GM12878 (cell line): Measurements from ENCODE around the gene GNAQ. TPM values are rescaled to one million over a fixed set of nuclear protein-coding genes. Genes with fewer than 3 reads are reported as not detected.

ENCODE experiments used
- ATAC-seq: fragments of 200-7000 bp; cut with Tn5 transposase; 3 replicates; pipeline ENCODE4 v1.9.1; 2020; ENCODE audit warnings: mild to moderate bottlenecking, moderate library complexity
- BruUV-seq: library from RNA; stranded (reverse); fragments of 400-500 nt; replicated peaks from 2 replicates; lab custom pipeline; 2021; lab: Mats Ljungman, UMichigan
- CTCF ChIA-PET: fragments of 300-600 bp; sonication (Branson Sonifier 250); formaldehyde crosslinking; extraction: SDS; loops from one replicate; lab custom pipeline; 2021; ENCODE audit warnings: inconsistent platforms; lab: Yijun Ruan, JAX
- POLR2A ChIA-PET: fragments of 350-600 bp; formaldehyde crosslinking; extraction: SDS; loops from one replicate; lab custom pipeline; 2021; ENCODE audit warnings: inconsistent platforms; lab: Charles Lee
- RAD21 ChIA-PET: fragments of 300-600 bp; sonication (Branson Sonifier 250); formaldehyde crosslinking; loops from one replicate; lab custom pipeline; 2023; ENCODE audit warnings: antibody characterized with exemption; ENCODE audit not compliant: unreplicated experiment; lab: Charles Lee
- SMC1A ChIA-PET: fragments of 300-600 bp; sonication (Branson Sonifier 250); formaldehyde crosslinking; loops from one replicate; lab custom pipeline; 2023; ENCODE audit not compliant: unreplicated experiment, uncharacterized antibody; lab: Charles Lee
- DNase-seq: peaks from one replicate; pipeline ENCODE4 v3.0.0-alpha.2; 2011; ENCODE audit warnings: low read depth, low spot score
- FAIRE-seq: peaks from 3 replicates; lab custom pipeline; 2011; peaks lifted over from hg19 to GRCh38; lab: Jason Lieb, UNC
- H2AFZ ChIP-seq: 2 replicates; pipeline ENCODE4 v1.6.0; 2011; ENCODE audit warnings: low read depth, low read length, control low read depth; ENCODE audit not compliant: control insufficient read depth
- H3K27ac ChIP-seq: 2 replicates; pipeline ENCODE4 v1.5.1; 2011; ENCODE audit warnings: control low read depth; ENCODE audit not compliant: control insufficient read depth, insufficient read depth
- H3K27me3 ChIP-seq, 2 experiments: replicated peaks in 1 of 2; 2 replicates each; pipeline versions ENCODE4 v1.6.0 to v1.6.1; 2011; ENCODE audit warnings: low read length in 1 of 2; ENCODE audit not compliant: control insufficient read depth in 2 of 2, insufficient read depth in 2 of 2
- H3K36me3 ChIP-seq, 2 experiments: 2 replicates each; pipeline ENCODE4 v1.5.1; 2011; ENCODE audit warnings: low read length in 1 of 2; ENCODE audit not compliant: control insufficient read depth in 2 of 2, insufficient read depth in 2 of 2
- H3K4me1 ChIP-seq: 2 replicates; pipeline ENCODE4 v1.6.1; 2011; ENCODE audit warnings: mild to moderate bottlenecking, low read length, moderate library complexity, mixed read lengths; ENCODE audit not compliant: control insufficient read depth, insufficient read depth
- H3K4me2 ChIP-seq: 2 replicates; pipeline ENCODE4 v1.6.0; 2011; ENCODE audit warnings: control low read depth; ENCODE audit not compliant: control insufficient read depth, insufficient read depth
- H3K4me3 ChIP-seq: fragments of 200-600 bp; sonication (generic); 2 replicates; pipeline ENCODE4 v1.5.1; 2016
- H3K79me2 ChIP-seq: 2 replicates; pipeline ENCODE4 v1.6.0; 2011; ENCODE audit warnings: low read length; ENCODE audit not compliant: control insufficient read depth, insufficient read depth
- H3K9ac ChIP-seq: 2 replicates; pipeline ENCODE4 v1.8.0; 2011; ENCODE audit warnings: low read length, control low read depth, mixed read lengths; ENCODE audit not compliant: control insufficient read depth, insufficient read depth
- H3K9me3 ChIP-seq: replicated peaks from 3 replicates; pipeline ENCODE4 v1.5.1; 2011; ENCODE audit warnings: mild to moderate bottlenecking, low read length; ENCODE audit not compliant: control insufficient read depth, insufficient read depth
- H4K20me1 ChIP-seq: 2 replicates; pipeline ENCODE4 v1.6.0; 2011; ENCODE audit not compliant: control insufficient read depth, insufficient read depth
- IRF5 ChIP-seq: fragments of 450-650 bp; IDR thresholded peaks from 2 replicates; pipeline ENCODE4 v1.6.1; 2017; ENCODE audit warnings: borderline replicate concordance
- NFYB ChIP-seq: IDR thresholded peaks from 2 replicates; pipeline ENCODE4 v1.6.1; 2011; ENCODE audit warnings: low read depth, mild to moderate bottlenecking, low read length, improper control_type of control experiment, moderate library complexity; ENCODE audit not compliant: insufficient read depth
- WGBS: methylation state at CpG from one replicate; pipeline ENCODE4 v1.1.6; 2016; ENCODE audit warnings: low lambda C conversion rate; ENCODE audit not compliant: insufficient replicate concordance, insufficient coverage; ENCODE audit errors: missing lambda C conversion rate; 5-methylcytosine and 5-hydroxymethylcytosine counted together
- in situ Hi-C: fragments of 300-500 bp; cut with MboI; formaldehyde crosslinking; loops from 9 replicates; pipeline ENCODE4 v1.14.3; 2018; ENCODE audit warnings: mixed read lengths
- intact Hi-C: fragments of 100-400 bp; cut with micrococcal nuclease; formaldehyde crosslinking; loops from one replicate; pipeline ENCODE4 v1.14.2; 2022; ENCODE audit not compliant: unreplicated experiment
- polyA plus RNA-seq, 11 experiments: library from polyadenylated mRNA; depleted of rRNA in 4 of 11; unstranded in 6 of 11; stranded (reverse) in 5 of 11; fragments of >200 nt; fragmentation: Nextera tagmentation in 4 of 11; fragmentation: Illumina TruSeq in 1 of 11; extraction: Ambion mirVana in 4 of 11; extraction: Trizol in 1 of 11; gene quantifications; 1 replicate in 1 of 11; 2 replicates in 10 of 11; pipeline versions ENCODE4 v1.2.1 to v1.2.3, GENCODE V29; 2011 to 2016; ENCODE audit warnings: inconsistent platforms in 2 of 11, missing spikeins in 2 of 11, low read depth in 1 of 11
- total RNA-seq, 4 experiments: library from RNA; depleted of rRNA in 3 of 4; stranded (reverse); fragments of >200 nt in 3 of 4; fragmentation: Illumina TruSeq in 1 of 4; extraction: Trizol in 1 of 4; gene quantifications; 2 replicates each; pipeline versions ENCODE4 v1.2.1 to v1.2.3, GENCODE V29; 2013 to 2021

GNAQ gene
- total and polyA plus RNA-seq, 10 of the 15 experiments (the other 5 are each of a cell fraction or from before 2014, with no cell fraction given), result 0.15 to 47.2 (median 0.49) TPM

GRCh38 chr9:77961541-77961940 lies 70.1 kb downstream of the GNAQ start:
- Histone ChIP-seq H3K9ac (no peak overlapping the region), H3K4me3 (no peak overlapping the region), H3K27ac (no peak overlapping the region), H3K4me1 (no peaks in the 10 kb centered on the region), H4K20me1 (no peaks in the 10 kb centered on the region), H3K36me3 (no peaks in the 10 kb centered on the region), H3K9me3 (no peaks in the 10 kb centered on the region), H3K27me3 (peaks cover 0 to 3% of the 10 kb centered on the region in 2 experiments; a peak in 1 of 4 replicates), H2AFZ (no peak overlapping the region), H3K4me2 (no peak overlapping the region), H3K79me2 (no peaks in the 10 kb centered on the region)
- in situ Hi-C loops, result no loop called here
- TF ChIP-seq IRF5 (no peak), NFYB (no peak)
- ATAC-seq (no peak), DNase-seq (no peak), FAIRE-seq (no peak)
- 15% methylated on average over 1 of the region's 1 CpG for WGBS
- RAD21 ChIA-PET, result interaction anchor here (0.7 to 2.4 kb wide), 6 partner anchors 11 to 74 kb away, joined by 3 to 13 read pairs (median 4); no protein-coding TSS in a partner anchor
- POLR2A ChIA-PET, result interaction anchor here (0.6 to 1.4 kb wide), 4 partner anchors 15 to 61 kb away, joined by 3 read pairs; no protein-coding TSS in a partner anchor
- BruUV-seq, result no TSS peak
- SMC1A ChIA-PET, result interaction anchor here (1.0 to 3.0 kb wide), 13 partner anchors 11 to 69 kb away, joined by 3 to 10 read pairs (median 5); no protein-coding TSS in a partner anchor
- intact Hi-C loops, result no loop called here
- CTCF ChIA-PET, result interaction anchor here (0.6 to 2.4 kb wide), 7 partner anchors 8 to 60 kb away, joined by 3 to 6 read pairs (median 3); no protein-coding TSS in a partner anchor
